IPS DF 6.9 (cell line): Measurements from ENCODE around the gene COL24A1.
"Not testable (repeated sequence)": the region's sequence is repeated elsewhere in the genome, so short reads cannot be mapped to it uniquely, and the experiment has no call there.

ENCODE experiments used
- DNase-seq: peaks from one replicate; pipeline ENCODE4 v3.0.0-alpha.2; 2013; ENCODE audit warnings: low read depth, low spot score
- H3K27ac ChIP-seq: one replicate; pipeline ENCODE4 v1.5.1; 2013; ENCODE audit warnings: low read length, control low read depth
- H3K27me3 ChIP-seq: 2 replicates; pipeline ENCODE4 v1.6.1; 2013; ENCODE audit warnings: mild to moderate bottlenecking, low read length; ENCODE audit not compliant: control insufficient read depth, insufficient read depth
- H3K36me3 ChIP-seq: 2 replicates; pipeline ENCODE4 v1.6.1; 2013; ENCODE audit warnings: low read length; ENCODE audit not compliant: control insufficient read depth, insufficient read depth
- H3K4me1 ChIP-seq: 2 replicates; pipeline ENCODE4 v1.6.1; 2013; ENCODE audit warnings: low read length; ENCODE audit not compliant: control insufficient read depth, insufficient read depth
- H3K4me3 ChIP-seq: 2 replicates; pipeline ENCODE4 v1.5.1; 2013; ENCODE audit warnings: mild to moderate bottlenecking, low read length
- H3K9me3 ChIP-seq: 2 replicates; pipeline ENCODE4 v1.6.1; 2013; ENCODE audit warnings: low read length, inconsistent platforms; ENCODE audit not compliant: control insufficient read depth, insufficient read depth
- WGBS: extraction: QIAGEN DNeasy Blood & Tissue Kit; methylation state at CpG from one replicate; pipeline ENCODE4 v1.1.7; 2013; ENCODE audit warnings: mixed read lengths, missing lambda C conversion rate; ENCODE audit not compliant: insufficient read length, insufficient coverage; 5-methylcytosine and 5-hydroxymethylcytosine counted together

Gene COL24A1

GRCh38 chr1:86114816-86115400 lies 41.7 kb downstream of the COL24A1 start:
- Histone ChIP-seq H3K4me1 (no peaks in the 10 kb centered on the region), H3K27ac (no peak overlapping the region), H3K27me3 (no peaks in the 10 kb centered on the region), H3K36me3 (no peaks in the 10 kb centered on the region; the same call in 1 of the 2 replicates), H3K9me3 (no peaks in the 10 kb centered on the region), H3K4me3 (no peak overlapping the region)
- no CpG with 5 or more reads among the region's 4 CpGs for WGBS
- DNase-seq, result no peak

GRCh38 chr1:86114236-86114635 lies 42.3 kb downstream of the COL24A1 start:
- Histone ChIP-seq H3K4me1 (no peaks in the 10 kb centered on the region), H3K9me3 (no peaks in the 10 kb centered on the region), H3K36me3 (no peaks in the 10 kb centered on the region; the same call in 1 of the 2 replicates), H3K27ac (no peak overlapping the region), H3K27me3 (no peaks in the 10 kb centered on the region), H3K4me3 (no peak overlapping the region)
- 100% methylated on average over 1 of the region's 2 CpGs for WGBS
- DNase-seq, result no peak

GRCh38 chr1:86111590-86111989 lies 45.0 kb downstream of the COL24A1 start:
- not testable (repeated sequence) for H3K9me3 ChIP-seq, DNase-seq, H3K27me3 ChIP-seq, H3K4me3 ChIP-seq, H3K4me1 ChIP-seq, H3K27ac ChIP-seq, H3K36me3 ChIP-seq
- no CpG with 5 or more reads among the region's 12 CpGs for WGBS

- Histone ChIP-seq H3K27me3 (no peaks in the 10 kb centered on the region), H3K4me3 (no peak overlapping the region), H3K27ac (no peak overlapping the region), H3K9me3 (no peaks in the 10 kb centered on the region), H3K4me1 (no peaks in the 10 kb centered on the region), H3K36me3 (no peaks in the 10 kb centered on the region; the same call in 1 of the 2 replicates)
- WGBS, result no CpG with 5 or more reads among the region's 41 CpGs
- DNase-seq, result no peak
These were observed 46.0 kb downstream of the COL24A1 start for GRCh38 chr1:86110451-86111129.

DNA sequence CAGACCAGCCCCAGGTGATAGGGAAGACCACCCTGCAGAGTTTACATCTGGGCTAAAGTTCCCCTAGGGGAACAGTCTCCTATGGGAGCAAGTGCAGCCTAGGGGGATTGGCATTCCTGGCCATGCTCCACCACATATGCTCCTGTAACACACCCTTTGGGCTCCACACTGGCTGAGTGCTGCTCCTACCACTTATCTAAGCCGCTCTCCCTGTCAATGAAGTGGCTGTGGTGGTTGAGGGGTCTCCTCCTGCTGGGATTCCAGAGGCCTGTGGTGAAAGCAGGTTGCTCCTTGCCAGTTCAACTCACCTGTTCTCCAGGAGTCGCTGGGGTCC lies 51.1 kb downstream of the COL24A1 start:
- no peaks in the 10 kb centered on the region for H3K27me3 ChIP-seq
- no peaks in the 10 kb centered on the region for H3K9me3 ChIP-seq
- no peak overlapping the region for H3K27ac ChIP-seq
- WGBS, result no CpG with 5 or more reads among the region's 2 CpGs
- no peaks in the 10 kb centered on the region for H3K4me1 ChIP-seq
- H3K36me3 ChIP-seq, result no peaks in the 10 kb centered on the region; the same call in 1 of the 2 replicates
- no peak for DNase-seq
- no peak overlapping the region for H3K4me3 ChIP-seq

DNA sequence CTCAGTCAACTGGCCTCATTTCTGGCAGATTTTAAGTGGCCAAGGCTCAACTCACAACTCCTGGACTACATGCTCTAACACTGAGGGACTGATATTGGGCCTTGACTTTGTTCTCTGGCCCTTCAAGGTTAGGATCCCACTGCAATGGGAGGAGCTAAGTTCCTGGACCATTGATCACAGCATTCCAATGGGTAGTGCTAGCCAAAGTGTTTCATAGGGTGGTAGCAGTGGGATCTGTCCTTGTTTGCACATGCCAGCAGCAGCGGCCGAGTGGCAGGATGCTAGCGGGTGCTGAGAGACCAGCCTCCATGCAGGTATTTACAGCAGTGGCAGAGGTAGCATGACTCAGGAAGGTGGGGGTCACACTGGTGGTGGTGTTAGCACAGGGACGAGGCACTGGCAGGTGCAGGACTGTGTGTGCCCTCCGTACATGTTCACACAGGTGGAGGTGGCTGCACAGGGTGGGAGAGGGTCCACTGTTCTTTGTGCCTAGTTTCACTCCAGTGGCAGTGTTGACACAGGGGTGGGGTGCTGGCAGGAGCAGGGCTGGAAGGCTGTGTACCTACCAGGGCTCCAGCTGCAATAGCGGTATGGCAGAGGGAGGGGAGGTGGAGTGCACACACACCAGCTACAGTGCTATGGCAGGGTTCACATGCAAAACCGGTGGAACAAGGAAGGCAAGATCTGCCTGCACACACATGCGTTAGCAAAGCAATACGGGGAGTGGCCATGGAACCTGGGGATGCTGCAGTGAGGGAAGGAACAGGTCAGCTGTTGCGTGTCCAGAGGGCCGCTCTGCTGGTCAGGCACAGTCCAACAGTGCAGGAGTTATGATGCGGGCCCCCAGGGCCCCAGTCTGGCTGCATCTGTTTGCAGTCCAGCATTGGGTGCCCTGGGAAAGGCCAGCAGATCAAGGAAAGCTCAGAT lies 51.7 kb downstream of the COL24A1 start:
- DNase-seq, result no peak
- H3K9me3 ChIP-seq, result no peaks in the 10 kb centered on the region
- no peak overlapping the region for H3K27ac ChIP-seq
- no peak overlapping the region for H3K4me3 ChIP-seq
- H3K27me3 ChIP-seq, result no peaks in the 10 kb centered on the region
- WGBS, result no CpG with 5 or more reads among the region's 12 CpGs
- no peaks in the 10 kb centered on the region for H3K36me3 ChIP-seq
- H3K4me1 ChIP-seq, result no peaks in the 10 kb centered on the region

- no peaks in the 10 kb centered on the region for H3K27me3 ChIP-seq
- no peak overlapping the region for H3K27ac ChIP-seq
- H3K4me3 ChIP-seq, result no peak overlapping the region
- no CpG with 5 or more reads among the region's 2 CpGs for WGBS
- no peaks in the 10 kb centered on the region for H3K36me3 ChIP-seq
- no peaks in the 10 kb centered on the region for H3K9me3 ChIP-seq
- no peaks in the 10 kb centered on the region for H3K4me1 ChIP-seq
- no peak for DNase-seq
These were observed 55.0 kb downstream of the COL24A1 start for GRCh38 chr1:86101616-86102015.

- no peaks in the 10 kb centered on the region for H3K9me3 ChIP-seq
- no peak for DNase-seq
- H3K36me3 ChIP-seq, result no peaks in the 10 kb centered on the region
- H3K4me3 ChIP-seq, result no peak overlapping the region
- H3K4me1 ChIP-seq, result no peaks in the 10 kb centered on the region
- no peak overlapping the region for H3K27ac ChIP-seq
- H3K27me3 ChIP-seq, result no peaks in the 10 kb centered on the region
- no CpG with 5 or more reads among the region's 1 CpG for WGBS
These were observed 56.2 kb downstream of the COL24A1 start for GRCh38 chr1:86100401-86100800.

DNA sequence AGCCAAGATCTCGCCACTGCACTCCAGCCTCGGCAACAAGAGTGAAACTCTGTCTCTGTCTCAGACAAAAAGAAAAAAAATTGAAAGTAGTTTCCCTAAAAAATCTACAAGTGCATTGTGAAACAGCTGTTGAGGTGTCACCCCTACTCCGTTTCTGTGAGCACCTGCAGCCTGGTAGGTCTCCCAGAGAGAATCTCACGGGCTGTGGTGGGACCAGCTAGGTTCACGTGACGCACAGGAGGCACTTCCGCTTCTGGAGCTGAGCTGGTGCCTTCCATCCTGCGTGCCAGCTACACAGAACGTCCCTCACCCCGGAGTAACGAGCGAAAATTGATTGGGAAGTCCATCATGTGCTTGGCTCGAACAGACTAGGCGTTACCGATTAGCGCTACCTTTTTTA lies 66.8 kb downstream of the COL24A1 start:
- Histone ChIP-seq H3K36me3 (no peaks in the 10 kb centered on the region), H3K4me1 (no peaks in the 10 kb centered on the region), H3K9me3 (no peaks in the 10 kb centered on the region), H3K27me3 (no peaks in the 10 kb centered on the region), H3K27ac (no peak overlapping the region), H3K4me3 (no peak overlapping the region)
- DNase-seq, result no peak
- WGBS, result no CpG with 5 or more reads among the region's 16 CpGs

GRCh38 chr1:86085741-86086409 lies 70.7 kb downstream of the COL24A1 start:
- no peaks in the 10 kb centered on the region for H3K27me3 ChIP-seq
- no peaks in the 10 kb centered on the region for H3K36me3 ChIP-seq
- H3K4me1 ChIP-seq, result no peaks in the 10 kb centered on the region
- DNase-seq, result no peak
- H3K4me3 ChIP-seq, result no peak overlapping the region
- H3K9me3 ChIP-seq, result no peaks in the 10 kb centered on the region
- no peak overlapping the region for H3K27ac ChIP-seq
- no CpG with 5 or more reads among the region's 3 CpGs for WGBS
